GM19468 (cell line): ENCODE data around the gene SLC29A2.
"Not testable (repeated sequence)": the region's sequence is repeated elsewhere in the genome, so short reads cannot be mapped to it uniquely, and the experiment has no call there.

Experiments
- ATAC-seq: cut with Tn5 transposase; IDR thresholded peaks from one replicate; pipeline ENCODE4 v1.9.1; 2021; ENCODE audit warnings: mild to moderate bottlenecking, moderate library complexity, moderate number of reproducible peaks; ENCODE audit not compliant: unreplicated experiment; ENCODE audit errors: extremely low read depth

SLC29A2 gene

DNA sequence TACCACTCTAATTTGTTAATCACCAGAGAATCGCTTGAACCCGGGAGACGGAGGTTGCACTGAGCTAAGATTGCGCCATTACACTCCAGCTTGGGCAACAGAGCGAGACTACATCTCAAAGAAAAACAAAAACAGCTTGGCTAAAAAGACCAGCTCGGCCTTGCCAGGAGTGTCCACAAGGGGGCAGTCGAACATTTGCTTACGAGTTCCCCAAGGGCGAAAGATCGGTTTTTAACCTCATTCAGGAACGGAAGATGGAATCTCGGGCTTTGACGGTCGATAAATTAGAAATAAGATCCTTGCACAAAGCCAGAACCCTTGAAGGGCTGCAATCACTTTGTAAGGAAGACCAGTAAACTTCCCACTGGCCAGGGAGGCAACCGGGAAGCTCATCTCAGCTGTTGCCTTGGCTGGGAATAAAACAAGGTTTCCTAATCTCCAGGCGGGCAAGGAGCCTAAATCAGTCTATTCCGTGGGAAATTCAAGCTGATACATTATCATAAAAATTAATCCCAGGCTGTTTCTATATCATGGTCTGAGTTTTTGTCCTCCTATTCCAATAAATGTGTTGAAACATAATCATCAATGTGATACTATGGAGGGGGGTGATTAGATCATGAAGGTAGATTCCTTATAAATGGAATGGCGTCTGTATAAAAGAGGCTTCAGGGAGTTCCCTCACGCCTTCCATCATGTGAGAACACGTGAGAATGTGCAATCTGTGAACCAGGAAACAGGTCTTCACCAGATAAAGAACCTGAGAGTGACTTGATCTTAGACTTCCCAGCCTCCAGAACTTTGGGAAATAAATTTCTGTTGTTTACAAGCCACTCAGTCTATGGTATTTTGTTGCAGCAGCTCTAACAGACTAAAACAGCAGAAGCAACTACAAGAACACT is 14.9 kb upstream of the SLC29A2 start:
- ATAC-seq, result no peak

DNA sequence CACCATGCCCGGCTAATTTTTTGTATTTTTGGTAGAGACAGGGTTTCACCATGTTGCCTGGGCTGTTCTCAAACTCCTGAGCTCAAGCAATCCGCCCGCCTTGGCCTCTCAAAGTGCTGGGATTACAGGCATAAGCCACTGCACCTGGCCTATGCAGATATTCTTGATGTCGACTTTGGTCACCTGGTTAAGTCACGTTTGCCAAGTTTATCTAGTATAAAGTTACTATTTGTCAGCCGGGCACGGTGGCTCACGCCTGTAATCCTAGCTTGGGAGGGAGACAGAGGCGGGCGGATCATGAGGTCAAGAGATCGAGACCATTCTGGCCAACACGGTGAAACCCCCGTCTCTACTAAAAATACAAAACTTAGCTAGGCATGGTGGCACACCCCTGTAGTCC is 12.8 kb upstream of the SLC29A2 start:
- not testable (repeated sequence) for ATAC-seq

DNA sequence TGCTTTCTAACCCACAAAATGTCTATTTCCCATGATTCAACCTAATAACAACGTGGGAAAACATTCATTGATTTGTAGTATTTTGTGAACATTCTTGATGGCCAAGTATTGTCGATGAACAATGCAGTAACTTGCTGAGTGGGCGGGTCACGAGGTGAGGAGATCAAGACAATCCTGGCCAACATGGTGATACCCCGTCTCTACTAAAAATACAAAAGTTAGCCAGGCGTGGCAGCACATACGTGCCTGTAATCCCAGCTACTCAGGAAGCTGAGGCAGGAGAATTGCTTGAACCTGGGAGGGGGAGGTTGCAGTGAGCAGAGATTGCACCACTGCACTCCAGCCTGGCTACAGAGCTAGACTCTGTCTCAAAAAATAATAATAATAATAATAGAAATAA is 8.7 kb upstream of the SLC29A2 start:
- ATAC-seq, result not testable (repeated sequence)

DNA sequence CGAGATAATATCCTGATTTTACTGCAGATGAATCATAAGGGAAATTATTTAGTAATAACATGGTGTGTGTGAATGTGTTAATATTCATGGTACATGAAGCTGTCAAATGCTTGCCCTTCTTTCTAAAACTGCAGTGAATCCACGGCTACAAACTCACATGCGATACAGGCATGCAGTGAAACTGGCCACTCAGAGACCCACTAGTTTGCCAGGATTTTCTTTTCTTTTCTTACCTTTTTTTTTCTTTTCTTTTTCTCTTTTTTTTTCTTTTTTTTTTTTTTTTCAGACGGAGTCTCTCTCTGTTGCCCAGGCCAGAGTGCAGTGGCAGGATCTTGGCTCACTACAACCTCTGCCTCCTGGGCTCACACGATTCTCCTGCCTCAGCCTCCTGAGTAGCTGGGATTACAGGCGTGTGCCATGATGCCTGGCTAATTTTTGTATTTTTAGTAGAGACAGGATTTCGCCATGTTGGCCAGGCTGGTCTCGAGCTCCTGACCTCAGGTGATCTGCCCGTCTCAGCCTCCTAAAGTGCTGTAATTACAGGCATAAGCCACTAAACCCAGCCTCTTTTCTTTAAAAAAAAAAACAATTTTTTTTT is 2.2 kb upstream of the SLC29A2 start:
- ATAC-seq, result not testable (repeated sequence)

DNA sequence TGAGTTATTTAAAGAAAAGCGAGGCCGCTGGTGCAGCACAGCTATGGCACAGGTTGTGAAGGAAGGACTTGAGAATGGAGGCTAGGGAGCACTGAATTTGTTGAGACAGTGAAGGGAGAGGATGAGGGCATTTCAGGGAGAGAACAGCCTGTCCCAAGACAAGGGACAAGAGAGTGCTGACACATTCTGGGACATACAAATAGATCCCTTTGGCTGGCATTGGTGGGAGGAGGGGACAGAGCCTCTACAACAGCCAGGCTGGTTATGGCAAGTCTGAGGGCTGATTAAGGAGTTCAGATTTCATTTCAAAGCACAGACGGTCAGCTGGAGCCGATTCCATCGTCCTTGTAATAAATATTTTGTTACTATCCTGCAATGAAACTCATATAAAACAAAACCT is 1.7 kb upstream of the SLC29A2 start:
- no peak for ATAC-seq

DNA sequence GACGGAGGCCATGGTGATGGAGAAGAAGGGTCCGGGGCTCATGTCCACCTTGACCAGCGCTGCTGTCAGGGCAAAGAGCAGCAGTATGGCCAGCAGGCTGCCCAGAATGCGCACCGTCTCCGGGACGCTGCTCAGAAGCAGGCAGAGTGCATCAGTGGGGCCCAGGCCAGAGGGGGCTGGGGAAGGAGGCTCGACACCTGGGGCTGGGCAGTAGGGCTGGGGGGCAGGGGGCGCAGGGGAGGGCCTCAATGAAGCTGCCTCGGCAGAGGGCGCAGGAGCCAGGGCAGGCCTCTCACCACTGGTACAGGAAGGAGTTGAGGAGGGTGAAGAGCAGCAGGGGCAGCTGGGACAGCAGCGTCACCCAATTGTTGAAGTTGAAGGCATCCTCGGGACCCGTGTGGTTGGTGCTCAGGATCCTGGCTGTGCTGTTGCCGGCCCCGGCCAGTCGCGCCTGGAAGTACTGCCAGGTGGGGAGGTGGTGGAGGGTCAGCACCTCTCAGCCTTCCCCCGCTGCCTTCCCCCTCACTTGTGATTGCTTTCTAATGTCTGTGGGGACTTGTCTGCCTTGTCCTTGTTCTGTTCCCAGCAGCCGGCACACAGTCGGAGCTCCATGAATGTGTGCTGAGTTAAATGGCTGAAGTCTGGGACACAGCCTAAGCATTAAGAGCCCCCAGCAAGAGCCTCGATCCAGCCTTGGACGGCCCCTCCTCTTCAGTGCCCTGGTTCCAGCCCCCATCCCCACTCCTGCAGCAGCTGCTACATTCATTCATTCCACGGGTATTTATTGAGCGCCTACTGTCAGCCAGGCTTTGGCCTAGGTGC is 2.3 kb downstream of the SLC29A2 start:
- ATAC-seq, result no peak

DNA sequence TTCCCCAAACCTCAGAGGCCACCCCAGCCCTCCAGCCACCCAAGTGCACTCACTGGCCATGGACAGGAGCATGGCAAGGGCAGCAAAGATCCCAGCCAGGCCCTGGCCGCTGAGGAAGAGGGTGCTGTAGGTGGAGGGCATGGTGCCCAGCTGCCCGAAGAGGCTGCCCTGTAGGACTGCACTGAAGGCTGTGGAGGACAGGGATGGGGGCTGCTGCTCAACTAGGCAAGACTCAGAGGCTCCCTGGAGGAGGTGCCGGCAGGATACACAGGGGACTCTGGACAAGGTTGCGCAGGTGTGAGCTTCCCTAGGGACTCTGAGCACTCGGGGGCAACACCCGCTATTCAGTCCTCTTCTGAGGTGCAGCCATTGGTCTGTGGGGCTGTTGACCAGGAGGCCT is 3.1 kb downstream of the SLC29A2 start:
- no peak for ATAC-seq

DNA sequence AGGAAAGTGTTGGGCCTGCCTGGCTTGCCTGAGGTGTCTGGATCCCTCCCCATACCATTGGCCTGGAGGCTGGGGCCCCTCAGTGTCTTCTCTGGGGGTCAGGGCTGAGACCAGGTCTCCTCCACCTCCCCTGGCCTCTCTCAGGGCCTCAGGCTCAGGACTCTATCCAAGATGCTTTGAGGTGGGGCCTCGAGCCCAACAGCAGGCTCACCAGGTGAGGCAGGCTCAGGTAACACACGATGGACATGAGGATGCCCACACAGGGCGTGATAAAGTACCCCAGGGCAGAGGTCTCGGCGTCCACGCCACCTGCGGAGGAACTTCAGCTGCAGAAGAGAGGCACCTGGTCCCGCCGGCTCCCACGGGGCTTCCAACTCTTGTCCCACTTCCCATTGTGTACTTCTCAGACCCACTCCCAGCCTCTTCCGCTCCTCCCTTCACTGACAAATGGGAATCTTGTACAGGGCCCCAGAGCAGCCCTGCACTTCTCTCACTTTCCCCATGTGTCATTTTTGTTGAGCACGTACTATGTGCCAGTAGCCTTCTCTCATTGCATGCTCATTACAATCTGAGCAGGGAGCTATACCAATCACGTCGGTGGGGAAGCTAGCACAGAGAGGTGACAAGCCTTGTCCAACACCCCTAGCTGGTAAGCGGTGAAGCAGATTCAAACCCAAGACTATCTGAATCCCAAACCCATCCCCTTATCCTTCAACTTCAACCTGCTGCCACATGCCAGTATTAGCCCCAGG is 3.8 kb downstream of the SLC29A2 start:
- ATAC-seq, result no peak

DNA sequence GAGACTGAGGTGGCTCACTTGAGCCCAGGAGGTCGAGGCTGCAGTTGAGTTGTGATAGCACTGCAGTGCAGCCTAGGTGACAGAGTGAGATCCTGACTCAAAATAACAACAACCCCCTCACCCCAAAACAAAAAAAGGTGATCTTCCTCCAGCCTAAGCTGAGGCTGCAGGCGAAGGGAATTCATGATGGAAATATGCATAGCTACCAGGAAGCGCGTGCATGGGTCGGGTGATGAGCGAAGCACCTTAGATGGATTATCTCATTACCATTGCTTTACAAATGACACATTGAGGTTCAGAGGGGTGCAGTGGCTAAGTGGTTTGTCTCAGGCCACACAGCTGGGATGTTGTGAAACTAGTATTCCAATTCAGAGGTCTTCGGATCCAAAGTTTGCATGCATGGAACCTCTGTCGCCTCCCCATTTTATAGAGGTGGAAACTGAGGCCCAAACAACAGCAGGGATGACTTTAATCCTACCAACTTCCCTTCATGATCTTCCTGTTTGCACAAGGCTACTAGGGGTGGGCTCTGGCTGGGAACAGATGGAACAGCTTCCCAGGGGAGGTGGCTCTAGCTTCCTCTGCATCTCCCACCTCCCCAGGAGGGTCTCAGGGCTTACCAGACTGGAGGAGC is 4.6 kb downstream of the SLC29A2 start:
- ATAC-seq, result no peak

DNA sequence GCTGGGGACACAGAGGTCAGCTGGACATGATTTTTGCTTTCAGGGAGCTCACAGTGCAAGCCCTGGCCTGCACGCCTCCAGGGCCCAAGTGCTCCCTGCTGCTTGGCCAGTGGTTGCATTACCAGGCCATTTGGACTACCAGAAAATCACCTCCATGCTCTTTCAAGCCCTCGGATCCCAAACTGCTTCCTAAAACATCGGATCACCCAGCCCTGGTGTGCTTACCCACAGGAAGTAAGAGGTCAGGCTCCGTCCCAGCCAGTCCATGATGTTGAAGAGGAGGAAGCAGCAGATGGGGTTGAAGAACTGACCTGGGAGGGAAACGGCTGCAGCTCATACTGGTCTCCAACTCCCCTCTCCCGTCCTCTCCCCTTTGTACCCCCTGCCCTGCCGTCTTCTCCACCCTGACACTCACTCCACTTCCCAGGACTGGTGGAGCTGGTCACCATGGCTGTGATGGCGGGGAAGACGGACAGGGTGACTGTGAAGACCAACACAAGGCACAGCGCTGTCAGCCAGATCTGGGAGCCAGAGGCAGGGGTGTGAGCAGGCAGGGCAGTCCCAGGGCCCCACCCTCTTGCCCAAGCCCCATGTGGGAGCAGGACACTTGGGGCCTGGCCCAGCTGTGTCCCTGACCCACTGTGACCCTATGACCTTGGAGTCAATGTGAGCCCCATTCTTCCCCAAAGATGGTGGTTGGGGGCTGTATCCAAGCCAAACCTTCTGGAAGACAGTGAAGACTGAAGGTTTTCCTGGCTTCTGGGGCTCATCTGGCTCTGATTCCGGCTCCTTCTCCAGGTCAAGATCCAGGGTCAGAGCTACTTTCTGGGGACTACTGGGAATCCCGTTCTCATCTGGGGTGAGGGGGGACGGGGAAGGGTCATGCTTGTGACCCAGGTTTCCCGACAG is 5.6 kb downstream of the SLC29A2 start:
- ATAC-seq, result no peak

DNA sequence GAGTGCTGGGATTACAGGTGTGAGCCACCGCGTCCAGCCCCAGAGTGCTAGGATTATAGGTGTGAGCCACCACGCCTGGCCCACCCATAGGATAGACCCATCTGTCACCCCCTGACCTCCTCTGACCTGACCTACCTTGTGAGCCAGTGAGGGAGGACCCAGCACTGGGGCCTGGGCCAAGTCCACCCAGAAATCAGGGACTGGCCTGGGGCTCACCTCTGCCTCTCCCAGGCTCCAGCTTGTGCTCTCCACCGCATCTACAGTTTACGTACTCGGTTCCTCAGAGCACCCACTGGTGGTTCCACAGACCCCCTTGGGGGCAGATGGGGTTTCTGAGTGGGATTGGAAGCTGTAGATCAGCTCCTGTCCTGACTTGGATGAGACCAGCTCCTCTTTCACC is 6.4 kb downstream of the SLC29A2 start:
- ATAC-seq, result no peak

DNA sequence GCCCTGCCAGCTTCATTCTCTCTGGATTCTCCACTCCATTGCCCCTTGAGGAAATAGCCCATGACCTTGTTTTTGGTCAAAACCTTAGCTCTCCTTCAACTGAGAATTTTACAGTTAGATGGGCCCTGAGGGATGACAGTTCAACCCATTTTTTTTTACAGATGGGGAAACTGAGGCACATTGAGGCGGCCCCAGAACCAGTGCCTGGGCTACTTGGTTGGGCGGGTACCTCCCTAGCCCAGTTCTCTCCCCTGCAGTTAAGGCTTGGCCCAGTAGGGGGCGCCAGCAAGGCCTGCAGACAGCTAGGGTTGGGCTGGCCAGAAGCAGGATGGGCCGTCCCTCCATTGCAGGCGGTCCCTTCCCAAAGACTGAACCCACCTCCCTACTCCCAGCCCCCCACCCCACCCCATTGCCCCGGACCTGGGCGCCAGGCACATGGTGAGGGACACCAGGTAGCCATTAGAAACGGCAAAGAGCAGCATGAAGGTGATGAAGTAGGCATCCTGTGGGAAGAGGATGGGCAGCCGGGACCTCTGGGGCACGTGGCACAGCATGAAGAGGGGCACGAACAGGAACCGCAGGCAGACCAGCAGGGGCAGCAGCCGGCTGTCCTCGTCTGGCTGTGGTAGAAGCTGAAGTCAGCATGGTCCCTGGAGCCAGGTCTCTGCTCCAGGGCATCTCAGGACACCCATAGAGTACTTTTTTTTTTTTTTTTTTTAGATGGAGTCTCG is 7.6 kb downstream of the SLC29A2 start:
- ATAC-seq, result no peak

DNA sequence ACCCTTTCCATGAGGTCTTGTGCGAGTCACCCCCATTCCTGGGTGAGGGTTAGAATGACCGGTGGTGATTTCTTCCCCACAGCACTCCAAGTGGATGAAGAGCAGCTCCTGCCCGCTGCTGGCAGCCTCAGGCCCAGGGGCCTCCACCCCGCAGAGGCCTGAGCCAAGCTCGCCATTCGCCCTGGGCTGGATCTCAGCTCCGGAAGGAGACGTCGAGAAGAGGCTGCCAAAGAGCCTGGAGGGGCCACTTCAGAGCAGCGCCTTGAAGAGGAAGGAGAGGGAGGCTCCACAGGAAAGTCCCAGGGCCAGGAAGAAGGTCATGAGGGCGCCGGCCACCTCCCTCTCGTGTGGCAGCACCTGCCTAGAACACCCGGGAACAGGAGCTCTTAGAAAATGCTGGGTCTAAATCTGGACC is 8.4 kb downstream of the SLC29A2 start:
- no peak for ATAC-seq

DNA sequence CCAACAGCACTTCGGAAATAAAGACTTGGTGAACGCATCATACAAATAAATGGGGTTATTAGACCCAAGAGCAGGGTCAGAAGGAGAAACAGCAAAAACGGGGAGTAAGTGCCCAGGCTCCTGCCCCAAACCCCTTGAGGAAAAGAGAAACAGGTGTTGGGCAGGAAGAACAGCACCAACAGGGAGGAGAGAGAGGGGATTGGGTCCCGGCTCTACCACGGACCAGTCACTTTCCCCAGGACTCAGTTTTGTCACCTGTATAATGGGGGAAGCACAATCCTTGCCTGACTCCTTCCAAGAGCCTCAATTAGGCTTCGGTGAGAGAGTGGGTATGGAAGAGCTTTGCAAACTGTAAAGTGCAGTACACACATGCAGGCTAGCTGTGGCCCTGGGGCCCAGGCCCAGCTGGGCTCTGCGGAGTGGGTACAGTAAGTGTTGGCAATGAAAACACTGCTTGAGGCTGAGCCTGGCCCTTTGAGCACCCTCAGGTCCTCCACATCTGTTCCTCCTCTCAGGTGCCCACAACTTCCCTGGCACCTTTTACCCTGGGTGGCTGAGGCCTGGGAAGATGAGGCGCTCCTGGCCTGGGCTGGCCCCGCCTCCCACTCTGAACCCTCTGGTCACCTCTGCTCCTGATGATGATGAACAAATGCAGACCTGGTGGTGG is 8.9 kb downstream of the SLC29A2 start:
- ATAC-seq, result no peak

DNA sequence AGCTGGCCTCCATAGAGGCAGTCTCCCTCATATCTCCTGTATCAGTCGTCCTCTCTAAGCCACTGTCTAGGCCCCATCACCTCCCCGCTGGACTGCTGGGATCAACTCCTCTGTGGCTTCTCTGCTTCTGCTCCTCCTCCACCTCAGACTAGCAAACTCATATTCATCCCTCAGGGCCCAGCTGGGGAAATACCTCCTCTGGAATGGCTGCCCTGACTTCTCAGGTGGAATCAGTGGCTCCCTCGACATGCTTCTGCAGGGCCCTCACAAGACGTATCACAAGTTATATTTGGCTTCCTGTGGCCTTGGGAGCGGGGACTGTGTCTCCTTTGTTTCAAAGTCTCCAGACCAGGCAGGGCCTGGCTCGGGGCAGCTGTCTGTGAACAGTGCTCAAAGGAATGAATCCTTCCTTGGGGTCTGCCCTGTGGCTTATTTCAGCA is 10.0 kb downstream of the SLC29A2 start:
- ATAC-seq, result no peak

DNA sequence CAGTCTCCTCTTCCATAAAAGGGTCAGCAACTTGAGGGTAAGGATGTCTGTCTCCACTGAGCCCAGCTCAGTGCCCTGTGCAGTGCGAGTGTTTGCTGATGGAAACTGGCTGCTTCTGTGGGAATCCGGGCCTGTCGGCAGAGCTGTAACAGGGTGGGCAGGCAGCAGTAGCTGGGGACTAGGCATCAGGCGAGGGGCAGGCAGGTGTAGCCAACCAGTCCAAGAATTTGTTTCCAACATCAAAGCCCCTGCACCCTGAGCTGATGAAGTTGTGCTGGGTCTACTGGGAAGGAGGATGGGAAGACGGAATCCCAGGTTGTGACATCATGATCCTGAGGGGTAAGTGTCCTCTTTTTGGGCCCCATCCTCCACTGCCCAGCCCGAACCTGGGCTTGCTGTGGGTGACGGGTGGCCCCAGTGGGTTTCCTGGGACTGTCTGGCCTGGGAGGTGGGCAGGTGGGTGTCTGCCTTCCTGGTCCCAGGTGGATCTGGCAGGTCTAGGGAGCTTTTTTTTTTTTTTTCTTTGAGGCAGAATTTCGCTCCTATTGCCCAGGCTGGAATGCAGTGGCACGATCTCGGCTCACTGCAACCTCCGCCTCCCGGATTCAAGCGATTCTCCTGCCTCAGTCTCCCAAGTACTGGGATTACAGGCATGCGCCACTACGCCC is 11.0 kb downstream of the SLC29A2 start:
- ATAC-seq, result no peak

DNA sequence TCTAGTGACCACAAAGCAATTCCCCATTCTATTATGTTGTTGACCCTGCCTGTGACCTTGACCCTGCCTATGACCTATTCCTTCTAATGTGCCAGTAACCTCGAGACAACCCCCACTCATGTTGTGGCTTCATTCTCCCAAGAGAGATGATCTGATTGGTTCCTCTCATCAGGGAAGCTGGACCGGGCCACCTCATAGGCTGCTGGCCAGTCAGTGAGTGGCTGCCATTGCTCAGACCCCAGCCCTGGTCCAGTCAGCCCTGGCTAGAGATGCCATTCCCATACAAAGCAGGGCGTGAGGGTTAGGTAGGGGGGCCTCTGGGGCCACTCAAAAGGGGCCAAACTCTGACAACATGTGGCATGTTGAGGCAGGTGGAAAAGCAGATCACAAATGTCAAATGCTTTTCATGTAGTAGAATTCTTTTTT is 11.9 kb downstream of the SLC29A2 start:
- no peak for ATAC-seq
